DOHH2 (cell line): Measurements from ENCODE around the gene PIP4K2C.

Source experiments
- H3F3A ChIP-seq: fragments of 200-600 bp; sonication (generic), shearing (Covaris generic); 2 replicates; pipeline ENCODE4 v1.6.0; 2016; ENCODE audit warnings: antibody characterized with exemption, mild to moderate bottlenecking; ENCODE audit not compliant: control insufficient read depth, insufficient read depth
- H3K27ac ChIP-seq: fragments of 200-600 bp; sonication (generic); 2 replicates; pipeline ENCODE4 v1.5.1; 2014; ENCODE audit warnings: low read depth, mild to moderate bottlenecking, low read length, moderate library complexity
- H3K27me3 ChIP-seq: fragments of 200-600 bp; sonication (generic); 2 replicates; pipeline ENCODE4 v1.6.1; 2014; ENCODE audit warnings: mild to moderate bottlenecking, low read length, mixed read lengths; ENCODE audit not compliant: control insufficient read depth
- H3K36me3 ChIP-seq: fragments of 200-600 bp; sonication (generic); 2 replicates; pipeline ENCODE4 v1.6.1; 2014; ENCODE audit warnings: mild to moderate bottlenecking, low read length, moderate library complexity, mixed read lengths; ENCODE audit not compliant: control insufficient read depth
- H3K4me1 ChIP-seq: fragments of 200-600 bp; sonication (generic); 2 replicates; pipeline ENCODE4 v1.6.1; 2014; ENCODE audit warnings: mild to moderate bottlenecking, low read length, mixed read lengths; ENCODE audit not compliant: control insufficient read depth
- H3K4me2 ChIP-seq: fragments of 200-600 bp; sonication (generic); 2 replicates; pipeline ENCODE4 v1.6.0; 2014; ENCODE audit warnings: mild to moderate bottlenecking, low read length, moderate library complexity
- H3K4me3 ChIP-seq: fragments of 200-600 bp; sonication (generic); 2 replicates; pipeline ENCODE4 v1.5.1; 2014; ENCODE audit warnings: mild to moderate bottlenecking, low read length, mixed read lengths
- H3K79me2 ChIP-seq: fragments of 200-600 bp; sonication (generic); 2 replicates; pipeline ENCODE4 v1.6.1; 2014; ENCODE audit warnings: mild to moderate bottlenecking, low read length, mixed read lengths; ENCODE audit not compliant: control insufficient read depth
- H3K9me2 ChIP-seq: fragments of 200-600 bp; sonication (generic); replicated peaks from 2 replicates; pipeline ENCODE4 v1.6.1; 2014; ENCODE audit warnings: mild to moderate bottlenecking, low read length, mixed read lengths; ENCODE audit not compliant: control insufficient read depth
- H3K9me3 ChIP-seq: fragments of 200-600 bp; sonication (generic); 2 replicates; pipeline ENCODE4 v1.6.1; 2014; ENCODE audit warnings: antibody characterized with exemption, low read length, mixed read lengths; ENCODE audit not compliant: control insufficient read depth, insufficient read depth
- H4K20me1 ChIP-seq: fragments of 200-600 bp; sonication (generic); 2 replicates; pipeline ENCODE4 v1.6.0; 2014; ENCODE audit warnings: low read depth, mild to moderate bottlenecking, antibody characterized with exemption, low read length, moderate library complexity; ENCODE audit not compliant: control insufficient read depth, insufficient read depth
- EZH2phosphoT487 ChIP-seq: fragments of 200-600 bp; sonication (generic); IDR thresholded peaks from 2 replicates; pipeline ENCODE4 v1.6.1; 2017; ENCODE audit warnings: borderline replicate concordance, mild to moderate bottlenecking, antibody characterized with exemption, low read length, moderate library complexity, mixed read lengths
- TF ChIP-seq, protein P1 (sequence below): fragments of 200-600 bp; sonication (generic); IDR thresholded peaks from one replicate; pipeline ENCODE4 v1.5.1; 2014; ENCODE audit warnings: antibody characterized with exemption, mild to moderate bottlenecking, low read depth, low read length; ENCODE audit not compliant: poor library complexity, severe bottlenecking

PIP4K2C gene

DNA sequence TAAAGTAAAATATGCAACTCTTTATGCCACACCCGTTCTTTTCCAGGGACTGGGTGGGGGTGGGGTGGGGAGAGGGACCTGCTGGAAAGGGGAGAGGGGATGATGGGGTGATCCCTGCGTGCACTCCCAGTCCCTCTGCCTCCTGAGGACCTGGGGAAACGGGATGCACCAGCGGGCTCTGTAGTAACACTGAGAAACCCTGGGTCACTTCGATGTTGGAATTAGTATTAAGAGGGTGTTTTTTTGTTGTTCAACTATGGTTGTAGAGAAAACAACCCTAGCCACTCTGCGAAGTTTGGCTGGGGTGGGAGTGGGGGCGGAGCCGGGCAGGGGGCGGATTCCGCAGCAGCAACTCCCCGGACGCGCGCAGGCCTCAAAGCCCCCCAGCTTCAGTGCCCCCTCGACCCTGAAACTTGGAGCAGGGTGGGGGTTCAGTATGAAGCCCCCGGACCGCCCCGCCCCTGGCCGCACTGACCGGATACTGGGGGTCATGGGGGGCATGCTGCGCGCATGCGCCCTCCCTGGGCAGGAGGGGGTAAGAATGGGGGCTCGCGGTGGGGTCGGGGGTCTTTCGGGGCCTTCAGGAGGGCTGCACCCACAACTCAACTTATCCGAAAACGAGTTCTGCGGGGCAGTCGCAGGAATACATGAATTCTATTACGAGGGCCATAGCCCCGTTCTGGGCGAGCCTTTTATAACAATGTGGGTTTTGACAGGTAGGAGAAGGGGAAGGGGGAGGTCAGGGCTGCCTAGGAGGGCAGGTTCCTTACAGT is 19.0 kb downstream of the PIP4K2C start:
- no peak overlapping the region for H3K27ac ChIP-seq
- TF ChIP-seq, protein P1, sequence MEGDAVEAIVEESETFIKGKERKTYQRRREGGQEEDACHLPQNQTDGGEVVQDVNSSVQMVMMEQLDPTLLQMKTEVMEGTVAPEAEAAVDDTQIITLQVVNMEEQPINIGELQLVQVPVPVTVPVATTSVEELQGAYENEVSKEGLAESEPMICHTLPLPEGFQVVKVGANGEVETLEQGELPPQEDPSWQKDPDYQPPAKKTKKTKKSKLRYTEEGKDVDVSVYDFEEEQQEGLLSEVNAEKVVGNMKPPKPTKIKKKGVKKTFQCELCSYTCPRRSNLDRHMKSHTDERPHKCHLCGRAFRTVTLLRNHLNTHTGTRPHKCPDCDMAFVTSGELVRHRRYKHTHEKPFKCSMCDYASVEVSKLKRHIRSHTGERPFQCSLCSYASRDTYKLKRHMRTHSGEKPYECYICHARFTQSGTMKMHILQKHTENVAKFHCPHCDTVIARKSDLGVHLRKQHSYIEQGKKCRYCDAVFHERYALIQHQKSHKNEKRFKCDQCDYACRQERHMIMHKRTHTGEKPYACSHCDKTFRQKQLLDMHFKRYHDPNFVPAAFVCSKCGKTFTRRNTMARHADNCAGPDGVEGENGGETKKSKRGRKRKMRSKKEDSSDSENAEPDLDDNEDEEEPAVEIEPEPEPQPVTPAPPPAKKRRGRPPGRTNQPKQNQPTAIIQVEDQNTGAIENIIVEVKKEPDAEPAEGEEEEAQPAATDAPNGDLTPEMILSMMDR = no peak
- TF ChIP-seq EZH2phosphoT487 = no peak
- H3K79me2 ChIP-seq = no peaks in the 10 kb centered on the region
- no peak overlapping the region for H3K4me3 ChIP-seq
- peaks cover 27% of the 10 kb centered on the region for H3K4me1 ChIP-seq
- no peak overlapping the region for H3K4me2 ChIP-seq
- no peaks in the 10 kb centered on the region for H3K9me3 ChIP-seq
- no peaks in the 10 kb centered on the region for H3K9me2 ChIP-seq
- no peaks in the 10 kb centered on the region for H3K36me3 ChIP-seq
- H3K27me3 ChIP-seq = peaks cover 64% of the 10 kb centered on the region
- no peaks in the 10 kb centered on the region for H4K20me1 ChIP-seq
- H3F3A ChIP-seq = peaks cover 3% of the 10 kb centered on the region; the same call in 1 of the 2 replicates

DNA sequence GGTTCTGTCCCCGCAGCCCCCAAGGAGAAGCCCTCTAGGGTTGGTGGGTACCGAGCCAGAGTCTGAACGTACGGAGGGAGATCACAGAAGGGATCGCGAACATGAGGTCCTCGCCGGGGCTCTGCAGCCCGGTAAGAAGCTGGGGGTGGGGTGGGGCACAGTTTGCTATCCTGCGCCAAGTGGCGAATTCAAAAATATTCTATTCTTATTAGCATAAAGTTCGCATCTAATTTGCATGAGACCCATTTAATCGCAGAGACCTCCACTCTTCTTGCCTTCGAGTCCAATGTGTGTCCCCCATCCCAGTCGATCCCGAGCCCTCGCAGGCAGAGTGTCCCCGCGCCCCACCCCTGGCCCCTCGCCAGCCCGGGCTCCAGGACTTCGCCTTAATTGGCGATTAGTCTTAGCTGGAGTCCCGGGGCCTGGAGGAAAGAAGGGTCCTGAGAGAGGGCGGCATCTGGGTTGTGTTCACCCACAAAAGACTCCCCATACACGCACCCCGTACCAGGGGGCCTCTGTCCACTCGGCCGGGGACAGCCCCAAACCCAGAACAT is 19.6 kb downstream of the PIP4K2C start:
- Histone ChIP-seq H4K20me1 (no peaks in the 10 kb centered on the region), H3K9me3 (no peaks in the 10 kb centered on the region), H3K9me2 (no peaks in the 10 kb centered on the region), H3K4me1 (peaks cover 31% of the 10 kb centered on the region), H3K4me3 (no peak overlapping the region), H3K4me2 (no peak overlapping the region), H3K27ac (no peak overlapping the region), H3K36me3 (no peaks in the 10 kb centered on the region), H3K79me2 (no peaks in the 10 kb centered on the region), H3F3A (peaks cover 3% of the 10 kb centered on the region; the same call in 1 of the 2 replicates), H3K27me3 (peaks cover 62% of the 10 kb centered on the region)
- TF ChIP-seq EZH2phosphoT487 = no peak
- TF ChIP-seq, protein P1 = no peak

DNA sequence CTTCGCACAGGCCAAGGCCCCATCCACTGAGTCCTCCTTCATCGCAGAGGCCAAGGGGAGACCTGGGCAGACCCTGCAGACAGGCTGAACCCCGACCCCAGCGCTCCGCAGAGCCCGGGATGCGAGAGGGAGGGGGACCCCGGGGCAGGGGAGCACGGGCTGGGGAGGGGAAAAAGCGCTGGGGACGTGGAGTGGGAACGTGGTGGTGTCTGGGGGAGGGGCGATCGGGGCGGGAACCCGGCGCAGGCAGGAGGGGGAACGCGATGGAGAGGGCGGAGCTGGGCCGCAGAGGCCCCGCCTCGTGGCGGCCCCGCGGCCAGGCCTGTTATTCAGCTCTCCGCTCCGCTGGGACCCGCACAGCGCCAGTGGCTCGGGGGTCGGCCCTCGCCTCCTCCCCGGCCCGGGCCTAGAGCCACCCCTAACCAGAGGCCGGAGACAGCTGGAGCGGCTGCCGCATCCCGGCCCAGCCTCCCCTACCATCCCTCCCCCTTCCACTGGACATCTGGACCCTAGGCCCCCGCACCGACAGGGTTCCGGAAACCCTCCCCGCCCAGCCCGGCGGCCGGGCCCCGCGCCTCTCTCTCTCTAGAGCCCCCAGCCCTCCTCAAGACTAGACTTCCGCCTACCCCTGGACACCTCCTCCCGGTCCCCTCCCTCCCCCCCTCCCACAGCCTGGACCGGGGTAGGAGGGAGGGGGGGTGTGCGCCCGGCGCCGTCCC is 20.3 kb downstream of the PIP4K2C start, which contains the start of gene ARHGEF25:
Gene ARHGEF25 (plus strand): TSS at position 328 of the 719 bp plus-strand sequence. CDS start 460 bp downstream, outside the sequence.
- Histone ChIP-seq H3F3A (peaks cover 3% of the 10 kb centered on the region; the same call in 1 of the 2 replicates), H3K4me1 (peaks cover 31% of the 10 kb centered on the region), H3K4me3 (peak within 1 kb of the TSS; percentile 50), H4K20me1 (no peaks in the 10 kb centered on the region), H3K36me3 (no peaks in the 10 kb centered on the region), H3K79me2 (no peaks in the 10 kb centered on the region), H3K9me2 (no peaks in the 10 kb centered on the region), H3K9me3 (no peaks in the 10 kb centered on the region), H3K4me2 (peak within 1 kb of the TSS; percentile 44; the same call in 1 of the 2 replicates), H3K27ac (no peak within 1 kb of the TSS), H3K27me3 (peaks cover 62% of the 10 kb centered on the region)
- TF ChIP-seq EZH2phosphoT487 = no peak
- TF ChIP-seq, protein P1 = no peak
